HG03097 (cell line): ENCODE results near the gene SOCS7.

Experiments
- ATAC-seq: cut with Tn5 transposase; IDR thresholded peaks from one replicate; pipeline ENCODE4 v1.9.1; 2021; ENCODE audit not compliant: unreplicated experiment, low FRiP score

Gene SOCS7

DNA sequence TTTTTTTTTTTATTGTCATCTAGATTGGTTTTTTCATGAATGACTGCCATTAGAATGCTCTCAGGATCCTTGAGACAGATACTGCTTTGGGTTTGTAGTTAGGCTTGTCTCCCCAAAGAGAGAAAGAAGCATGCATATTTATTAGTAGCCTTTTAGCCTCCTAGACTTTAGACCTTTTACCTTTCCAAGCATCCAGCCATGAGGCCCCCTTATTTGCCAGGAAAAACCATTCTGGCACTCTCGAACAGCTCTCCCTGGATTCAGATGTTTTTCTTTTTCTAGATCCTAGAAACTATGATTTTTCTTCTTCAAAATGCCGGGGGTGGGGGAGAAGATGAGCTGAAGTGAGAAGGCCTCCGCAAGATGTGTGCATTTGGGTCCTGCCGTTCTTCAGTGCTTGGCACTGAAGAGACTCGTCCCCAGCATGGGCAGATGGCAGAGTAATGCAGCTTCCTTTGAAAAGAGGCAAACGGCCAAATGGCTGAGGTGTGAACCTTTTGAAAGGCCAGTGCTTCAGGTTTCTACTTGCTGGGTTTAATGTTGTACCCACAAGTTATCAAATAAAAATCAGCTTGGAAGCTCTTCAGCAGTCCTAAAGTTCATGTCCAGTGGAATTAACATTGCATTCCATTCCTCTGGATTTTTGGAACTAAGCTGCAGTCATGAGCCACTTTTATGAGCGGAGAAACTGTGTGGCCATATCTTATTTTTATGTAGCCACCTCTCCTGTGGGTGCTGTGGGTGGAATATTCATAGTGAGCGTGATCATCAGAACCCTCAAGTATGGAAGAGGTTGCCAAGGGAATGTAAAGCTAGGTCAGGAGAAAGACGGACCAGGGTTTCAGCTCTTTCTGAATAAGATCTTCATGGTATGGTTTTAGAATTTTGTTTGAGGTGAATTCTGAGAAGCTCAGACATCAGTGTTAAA is 7.2 kb downstream of the SOCS7 start:
- no peak for ATAC-seq

DNA sequence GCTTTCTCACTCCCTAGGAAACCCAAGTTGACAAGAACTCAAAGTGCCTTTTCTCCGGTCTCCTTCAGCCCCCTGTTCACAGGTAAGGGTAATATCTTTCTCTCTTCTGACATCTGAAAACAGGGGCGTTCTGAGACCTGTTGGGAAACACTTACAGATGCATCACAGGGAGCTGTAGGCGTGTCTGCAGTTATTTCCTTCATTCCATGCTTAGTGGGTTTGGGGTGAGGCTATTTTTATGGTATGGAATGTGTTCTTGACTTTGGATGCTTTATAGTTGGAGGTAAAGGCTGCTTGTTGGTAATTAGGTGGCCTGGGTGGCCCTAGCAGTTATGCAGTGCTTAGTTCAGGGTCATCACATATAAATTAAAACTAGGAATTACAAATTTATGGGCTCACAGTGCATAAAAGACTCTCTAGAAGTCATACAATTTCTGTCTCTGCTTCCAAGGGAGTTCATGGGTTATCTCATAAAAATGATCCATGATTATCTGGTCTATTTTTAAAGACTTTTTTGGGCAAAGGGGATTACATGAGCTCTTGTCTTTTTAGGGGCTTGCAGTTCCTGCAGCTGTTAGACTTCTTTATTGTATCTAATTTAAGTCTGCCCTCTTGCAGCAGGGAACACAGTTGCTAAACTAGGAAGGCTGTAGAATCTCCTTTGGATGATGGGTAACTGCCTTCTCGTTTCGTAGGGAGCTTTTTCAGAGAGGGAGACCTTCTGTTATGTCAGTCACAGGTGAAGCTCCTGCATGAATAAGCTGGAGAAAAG is 10.2 kb downstream of the SOCS7 start:
- no peak for ATAC-seq

DNA sequence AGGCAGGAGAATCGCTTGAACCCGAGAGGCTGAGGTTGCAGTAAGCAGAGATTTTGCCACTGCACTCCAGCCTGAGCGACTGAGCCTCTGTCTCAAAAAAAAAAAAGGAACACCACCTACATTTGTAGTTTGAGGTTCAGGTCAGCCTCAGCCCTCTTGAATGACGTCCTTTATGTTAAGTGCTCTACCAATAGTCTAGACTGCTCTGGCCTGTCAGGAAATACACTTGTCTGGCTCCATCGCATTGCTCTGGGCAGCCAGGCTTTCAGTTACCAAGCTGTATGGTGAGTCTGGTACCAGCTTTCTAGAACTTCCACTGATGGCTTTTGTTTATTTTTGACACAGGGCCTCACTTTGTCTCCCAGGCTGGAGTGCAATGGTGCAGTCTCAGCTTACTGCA is 11.4 kb downstream of the SOCS7 start:
- ATAC-seq: no peak

DNA sequence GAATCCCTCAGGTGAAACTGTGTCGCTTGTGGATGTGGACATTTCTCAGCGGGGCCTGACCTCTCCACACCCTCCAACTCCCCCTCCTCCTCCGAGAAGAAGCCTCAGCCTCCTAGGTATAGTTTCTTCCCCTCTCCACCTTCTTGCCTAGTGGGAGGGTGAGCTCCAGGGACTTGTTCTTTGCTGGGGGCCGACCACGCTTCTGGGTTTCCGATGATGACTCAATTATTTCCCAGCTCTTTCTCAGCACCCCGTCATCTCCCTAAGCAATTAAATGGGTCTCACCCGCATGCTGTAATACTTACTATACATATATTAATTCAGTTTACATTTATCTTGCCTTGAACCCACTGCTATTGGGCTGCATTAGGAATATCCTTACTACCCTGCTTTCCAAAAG is 13.1 kb downstream of the SOCS7 start:
- ATAC-seq: no peak

DNA sequence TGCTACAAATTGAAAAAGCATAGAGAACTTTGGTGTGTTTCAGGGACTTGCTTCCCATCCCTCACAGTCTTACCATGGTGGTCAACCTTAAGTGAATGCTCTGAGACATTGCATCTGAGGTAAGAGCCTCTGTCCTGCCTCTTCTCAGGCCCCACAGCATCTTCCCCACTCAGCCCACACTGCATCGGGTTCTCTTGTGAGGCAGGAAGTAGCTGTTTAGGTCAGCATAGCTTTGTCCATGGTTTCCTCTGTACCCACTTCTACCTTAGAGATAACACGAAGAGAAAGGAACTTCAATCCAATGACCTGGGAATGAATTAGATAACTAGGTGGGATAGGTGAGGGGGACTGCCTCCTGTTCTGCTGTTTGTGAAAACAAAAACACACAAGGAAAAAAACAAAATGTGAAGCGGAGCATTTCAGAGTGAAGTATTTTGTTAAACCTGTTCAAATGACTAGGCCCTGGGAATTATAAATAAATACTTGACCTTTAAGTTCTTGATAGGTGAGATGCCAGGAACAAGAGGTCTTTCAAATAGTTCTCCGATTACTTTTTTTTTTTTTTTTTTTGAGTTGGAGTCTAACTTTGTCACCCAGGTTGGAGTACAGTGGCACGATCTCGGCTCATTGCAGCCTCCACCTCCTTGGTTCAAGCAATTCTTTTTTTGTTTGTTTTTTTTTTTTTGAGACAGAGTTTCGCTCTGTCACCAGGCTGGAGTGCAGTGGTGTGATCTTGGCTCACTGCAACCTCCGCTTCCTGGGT is 17.7 kb downstream of the SOCS7 start:
- ATAC-seq: no peak

DNA sequence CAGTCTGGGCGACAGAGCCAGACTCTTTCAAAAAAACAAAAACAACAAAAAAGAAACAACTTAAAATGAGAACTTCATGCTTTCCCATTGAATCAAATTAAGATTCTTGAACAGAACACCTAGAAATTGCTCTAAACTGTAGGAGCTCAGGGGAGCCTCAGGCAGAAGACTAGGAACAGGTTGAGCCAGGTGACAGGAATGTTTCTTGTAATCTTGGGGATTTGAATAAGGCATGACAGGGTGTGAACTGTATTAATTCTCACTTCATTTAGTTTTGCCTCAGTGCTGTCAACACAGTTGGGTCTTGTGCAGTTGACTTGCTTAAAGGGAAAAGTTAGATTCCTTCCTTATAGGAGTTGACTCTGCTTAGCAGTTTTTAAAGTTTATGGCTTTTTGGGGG is 27.8 kb downstream of the SOCS7 start:
- no peak for ATAC-seq

DNA sequence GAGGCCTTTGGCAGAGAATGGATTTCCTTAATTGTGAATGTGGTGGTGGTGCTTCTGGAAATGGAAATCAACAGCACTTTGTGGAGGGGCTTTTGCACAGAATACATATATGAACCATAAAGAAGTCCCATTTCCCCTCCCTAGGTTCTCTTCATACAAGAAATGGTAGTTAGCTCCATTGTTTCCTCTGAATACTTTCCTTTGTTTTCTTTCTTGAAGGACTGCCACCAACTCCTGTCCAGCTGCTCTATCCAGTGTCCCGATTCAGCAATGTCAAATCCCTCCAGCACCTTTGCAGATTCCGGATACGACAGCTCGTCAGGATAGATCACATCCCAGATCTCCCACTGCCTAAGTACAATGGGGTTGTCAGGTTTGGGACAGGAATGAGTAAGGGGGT is 43.4 kb downstream of the SOCS7 start:
- no peak for ATAC-seq

DNA sequence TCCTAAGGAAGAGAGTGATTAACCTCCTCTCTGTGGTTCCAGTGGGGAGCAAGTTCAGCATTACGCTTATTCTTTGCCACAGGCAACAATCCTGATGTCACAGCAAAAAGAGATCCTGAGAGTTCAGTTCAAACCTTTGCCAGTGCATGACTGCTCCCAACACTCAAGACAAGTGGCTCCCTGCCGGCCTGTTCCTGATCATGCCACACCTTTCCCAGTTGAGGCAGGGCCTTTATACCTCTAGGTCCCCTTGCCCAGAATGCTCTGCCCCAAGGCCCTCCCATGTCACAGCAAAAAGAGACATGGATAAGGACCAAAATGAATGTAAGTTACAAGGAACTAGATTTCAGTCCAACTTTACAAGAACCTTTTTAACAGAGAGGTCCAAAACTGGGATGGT is 45.6 kb downstream of the SOCS7 start:
- no peak for ATAC-seq

DNA sequence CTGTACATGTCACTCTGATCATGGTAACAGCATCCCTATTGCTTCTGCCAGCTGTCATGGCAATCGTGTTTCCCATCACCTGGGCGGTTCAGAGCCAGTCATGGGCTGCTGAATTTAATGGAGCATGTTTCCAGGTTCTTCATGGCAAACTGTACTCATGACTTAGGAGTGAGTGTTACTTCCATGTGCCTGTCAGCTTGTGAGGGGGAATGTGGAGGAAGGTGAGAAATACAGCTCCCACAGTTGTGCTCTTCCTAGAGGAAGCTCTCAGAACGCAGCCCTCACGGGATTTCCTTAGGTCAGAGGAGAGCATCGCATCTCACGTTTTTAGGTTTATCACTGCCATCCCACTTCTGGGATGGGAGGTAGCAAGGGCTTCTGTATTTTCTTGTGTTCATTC is 48.6 kb downstream of the SOCS7 start:
- ATAC-seq: no peak

DNA sequence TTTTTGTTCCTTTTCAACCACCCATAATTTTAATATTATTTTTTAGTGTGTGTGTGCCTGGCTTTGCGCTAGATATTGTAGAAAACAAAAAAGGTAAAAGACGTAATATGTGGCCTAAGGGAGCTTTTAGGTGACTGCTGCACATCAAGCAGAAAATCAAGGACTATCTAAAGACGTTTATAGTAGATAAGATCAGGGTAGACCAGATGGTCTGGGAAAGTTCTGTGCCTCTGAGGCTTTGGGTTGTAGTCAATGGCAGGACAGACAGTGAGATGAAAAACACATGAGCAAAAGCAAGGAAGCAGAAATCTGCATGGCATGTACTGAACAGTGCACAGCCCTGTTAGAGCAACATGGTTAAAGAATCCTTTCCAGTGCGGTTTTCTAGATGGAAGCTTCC is 49.8 kb downstream of the SOCS7 start:
- ATAC-seq: no peak

DNA sequence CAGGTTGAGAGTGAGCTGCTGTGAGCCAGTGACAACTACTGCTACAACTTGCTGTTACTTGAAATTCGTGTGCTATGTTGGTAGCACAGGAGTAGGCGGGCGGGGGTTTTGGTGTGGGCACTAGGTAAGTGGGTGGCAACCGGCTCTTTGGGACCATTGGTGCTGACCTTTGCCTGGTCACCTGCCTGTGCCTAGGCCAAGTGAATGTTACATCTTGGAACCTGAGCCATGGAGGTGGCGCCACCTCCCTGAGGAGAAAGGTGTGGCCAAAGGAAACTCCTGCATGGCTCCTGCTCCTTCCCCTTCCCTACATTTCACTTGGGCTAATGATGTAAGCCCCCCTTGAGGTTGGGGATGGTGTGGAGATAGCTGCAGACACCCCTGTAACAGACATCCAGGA is 51.3 kb downstream of the SOCS7 start:
- ATAC-seq: no peak

DNA sequence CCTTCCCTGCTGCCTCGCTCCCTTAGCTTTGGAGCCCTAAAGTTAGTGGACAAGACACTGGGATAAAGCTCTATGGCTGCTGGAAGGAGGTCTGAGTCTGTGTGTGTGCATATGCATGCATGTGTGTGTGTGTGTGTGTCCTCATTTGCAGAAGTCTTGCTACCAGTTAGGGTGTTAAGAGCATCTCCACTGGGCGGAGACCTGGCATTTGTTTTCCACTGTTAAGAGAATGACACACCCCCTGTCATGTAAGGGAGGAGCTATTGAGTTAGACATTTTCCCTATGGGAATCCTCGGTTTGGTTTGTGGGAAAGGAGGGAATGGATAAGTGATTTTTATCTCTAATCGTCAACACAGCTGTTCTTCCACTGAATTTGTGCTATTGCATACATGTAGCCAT is 51.8 kb downstream of the SOCS7 start:
- ATAC-seq: no peak

DNA sequence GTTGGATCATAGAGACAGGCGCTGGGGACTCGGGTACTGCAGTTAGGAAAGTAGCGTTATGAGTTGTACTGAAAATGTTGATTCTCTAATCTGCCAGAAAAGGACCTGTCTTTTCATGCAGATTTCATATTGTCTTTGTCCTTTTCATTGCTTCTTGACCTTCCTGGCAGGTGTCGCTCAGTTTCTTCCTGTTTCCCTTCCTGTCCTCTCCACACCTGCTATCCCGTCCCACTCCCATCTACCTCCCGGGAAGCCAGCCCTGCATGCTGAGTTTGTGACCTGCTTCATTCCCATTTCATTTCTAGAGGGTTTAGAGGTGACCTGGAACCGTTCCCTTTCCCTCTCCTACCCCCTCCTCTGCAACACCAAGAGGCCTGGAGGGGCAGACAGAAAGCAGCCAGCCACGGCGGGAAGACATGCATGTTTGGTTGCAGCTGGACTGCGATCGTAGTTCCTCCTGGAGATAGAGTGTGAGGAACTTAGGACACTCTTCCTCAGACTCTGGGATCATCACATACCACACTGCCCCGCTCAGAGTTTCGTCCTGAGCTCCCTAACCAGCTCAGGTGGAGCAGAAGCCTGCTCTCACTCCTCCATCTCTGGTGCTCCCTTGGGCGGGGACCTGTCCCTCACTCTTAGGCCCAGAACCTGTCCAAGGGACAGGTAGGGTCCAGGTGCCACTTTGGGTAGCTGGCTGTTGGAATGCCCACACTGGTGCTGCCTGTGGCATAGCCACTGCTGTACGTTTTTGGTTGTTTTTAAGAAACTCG is 52.7 kb downstream of the SOCS7 start:
- ATAC-seq: no peak

DNA sequence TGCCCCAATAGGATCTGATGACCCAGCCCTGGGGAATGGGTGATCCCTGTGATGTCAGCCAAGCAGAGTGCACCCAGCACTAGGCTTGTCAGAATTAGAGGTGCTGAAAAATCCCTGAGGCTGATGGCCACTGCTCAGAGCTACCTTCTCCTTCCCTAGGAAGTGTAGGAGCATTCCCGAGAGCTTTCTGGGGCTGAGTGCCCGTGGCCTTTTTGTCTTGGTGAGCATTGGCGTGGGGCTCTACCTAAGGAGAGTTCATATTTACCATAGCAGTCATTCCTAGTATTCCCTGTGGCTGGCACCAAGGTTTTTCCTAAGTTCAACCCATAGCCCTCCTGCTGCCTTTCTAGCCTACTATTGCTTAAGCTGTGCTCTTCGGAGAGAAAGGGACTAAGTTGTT is 54.0 kb downstream of the SOCS7 start:
- ATAC-seq: no peak

DNA sequence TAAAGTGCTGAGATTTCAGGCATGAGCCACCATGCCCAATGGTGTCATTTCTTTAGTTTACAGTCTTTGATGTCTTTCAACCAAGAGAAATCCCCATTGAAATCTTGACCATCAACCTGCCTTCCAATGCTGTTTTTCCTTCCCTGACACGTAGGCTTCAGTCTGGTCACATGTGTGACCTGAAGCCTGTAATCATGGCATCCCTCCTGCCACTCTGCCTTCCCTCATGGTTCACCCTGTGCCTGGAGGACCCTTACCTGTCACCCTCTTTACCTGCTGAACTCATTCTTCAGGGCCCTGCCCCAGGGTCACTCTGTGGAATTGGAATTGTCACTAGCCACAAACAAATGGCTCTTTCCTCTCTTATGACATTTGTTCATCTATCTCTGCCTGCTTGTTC is 58.6 kb downstream of the SOCS7 start:
- no peak for ATAC-seq

DNA sequence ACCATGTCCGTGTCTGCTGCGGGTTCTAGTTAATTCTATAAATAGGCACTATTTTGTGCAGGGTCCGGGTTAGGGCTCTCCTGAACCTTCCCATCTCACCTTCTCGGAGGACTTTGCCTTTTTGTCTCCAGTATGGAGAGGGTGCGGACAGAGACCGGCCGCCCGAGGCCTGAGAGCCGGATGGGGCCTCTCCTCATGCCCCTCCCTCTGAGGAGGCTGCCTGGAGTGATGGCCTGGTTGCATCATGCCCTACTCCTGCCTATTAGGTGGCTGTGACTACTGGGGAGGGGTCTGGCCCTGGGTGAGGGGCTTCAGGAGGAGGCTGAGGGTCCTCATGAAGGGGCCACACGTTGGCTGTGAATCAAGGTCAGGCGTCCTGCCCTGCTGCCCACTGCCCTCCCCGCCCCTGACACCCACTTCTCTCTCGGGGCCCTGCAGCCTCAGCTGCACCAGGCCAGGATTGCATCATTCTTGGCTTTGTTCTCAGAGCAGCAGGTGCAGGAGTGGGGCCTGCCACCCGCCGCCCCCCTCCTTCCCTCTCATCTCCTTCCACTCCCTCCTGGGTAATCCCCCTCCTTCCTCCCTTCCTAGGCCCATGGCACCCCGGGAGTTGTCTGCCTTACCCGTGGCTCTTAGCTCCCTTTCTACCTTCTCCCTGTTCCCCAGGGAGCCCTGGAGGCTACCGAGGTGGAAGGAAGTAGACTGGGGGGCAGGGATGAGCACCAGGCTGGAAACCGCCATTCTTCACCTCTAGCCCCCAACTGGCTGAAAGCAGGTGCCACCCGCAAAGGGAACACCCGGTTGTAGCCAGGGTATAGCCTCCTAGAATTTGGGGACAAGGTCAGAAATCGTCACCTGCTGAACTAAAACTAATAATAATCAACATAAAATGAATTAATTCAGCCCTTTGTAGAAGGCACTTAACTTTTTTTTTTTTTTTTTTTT is 63.9 kb downstream of the SOCS7 start:
- no peak for ATAC-seq

DNA sequence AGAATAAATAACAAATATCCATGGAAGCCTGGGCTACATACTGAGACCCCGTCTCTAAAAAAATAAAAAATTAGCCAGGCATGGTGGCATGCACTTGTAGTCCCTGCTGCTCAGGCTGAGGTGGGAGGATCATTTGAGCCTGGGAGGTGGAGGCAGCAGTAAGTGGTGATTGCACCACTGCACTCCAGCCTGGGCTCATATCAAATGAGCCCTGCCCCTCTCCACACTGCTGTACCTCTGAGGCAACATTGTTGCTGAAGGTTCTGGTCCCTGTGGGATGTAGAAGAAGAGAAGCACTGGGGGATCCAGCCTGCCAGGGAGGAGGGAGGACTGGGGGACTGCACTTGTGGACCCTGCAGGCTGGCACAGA is 65.2 kb downstream of the SOCS7 start:
- ATAC-seq: no peak

DNA sequence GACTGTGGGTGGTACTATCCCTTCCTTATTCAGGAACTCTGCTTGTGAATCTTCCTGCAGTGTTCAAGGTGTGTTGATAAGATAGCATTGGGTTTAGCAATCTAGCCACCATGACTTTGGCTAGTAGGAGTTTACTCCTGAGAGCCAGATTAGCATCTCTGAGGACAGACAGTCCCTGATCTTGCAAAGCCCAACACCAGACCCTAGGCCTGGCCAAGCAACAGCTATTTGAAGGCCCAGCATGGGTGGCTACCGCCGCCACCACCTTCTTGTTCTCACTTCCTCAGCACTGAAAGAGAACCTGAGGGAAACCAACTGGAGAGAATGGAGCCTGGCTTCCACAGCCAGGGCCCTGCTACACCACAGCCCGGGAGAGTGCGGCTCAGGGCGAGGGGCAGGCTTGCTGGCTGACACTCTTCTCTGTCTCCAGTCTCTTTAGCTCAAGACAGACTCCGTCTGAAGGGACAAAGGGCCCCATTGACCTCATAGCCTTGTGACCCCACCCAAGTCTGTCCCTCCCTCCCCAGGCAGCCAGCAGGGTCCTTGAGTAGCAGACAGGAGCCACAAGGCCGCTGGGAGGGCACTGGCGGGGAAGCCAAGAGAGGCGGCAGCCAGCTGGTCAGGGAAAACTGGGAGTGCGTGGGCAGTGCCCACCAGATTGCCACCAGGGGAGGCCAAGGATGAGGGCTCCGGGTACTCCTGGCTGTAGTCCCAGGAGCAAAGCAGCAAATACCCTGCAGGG is 65.7 kb downstream of the SOCS7 start:
- no peak for ATAC-seq
